Gastroesophageal sphincter (tissue), 3 donors: ENCODE measurements around the gene SLC2A13.

Experiments used
- CTCF ChIP-seq, 4 experiments: fragments of 200-600 bp in 2 of 4; fragments of 450-650 bp in 2 of 4; sonication (generic) in 1 of 4; IDR thresholded peaks; one replicate each; pipeline ENCODE4 v1.5.1; 2017 to 2019; ENCODE audit warnings: antibody characterized with exemption in 4 of 4, mild to moderate bottlenecking in 2 of 4, moderate library complexity in 2 of 4
- POLR2A ChIP-seq, 2 donors: fragments of 450-650 bp; IDR thresholded peaks; one replicate each; pipeline ENCODE4 v1.6.1; 2017; ENCODE audit warnings: antibody characterized with exemption in 2 of 2, mild to moderate bottlenecking in 2 of 2, moderate library complexity in 1 of 2
- POLR2AphosphoS5 ChIP-seq: sonication (generic); formaldehyde crosslinking; IDR thresholded peaks from one replicate; pipeline ENCODE4 v1.6.1; 2017; ENCODE audit warnings: antibody characterized with exemption

DNA sequence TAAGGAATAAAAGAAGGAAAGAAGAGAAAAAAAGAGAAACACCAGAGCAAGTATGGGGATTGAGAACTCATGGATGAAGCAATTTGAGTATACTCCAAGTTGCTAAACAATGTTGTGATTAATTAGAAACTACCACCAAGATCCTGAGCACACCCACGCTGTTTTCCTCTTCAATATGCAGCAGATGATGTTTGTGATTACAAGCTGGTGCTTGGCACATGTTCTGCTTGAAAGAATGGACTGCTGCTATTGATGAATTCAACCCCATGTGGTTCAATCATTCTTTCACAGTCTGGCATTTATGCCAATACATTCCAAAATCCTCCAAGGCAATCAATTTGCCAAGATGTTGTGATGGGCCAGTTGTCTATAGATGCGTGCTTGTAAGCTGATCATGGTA lies 146.8 kb downstream of the SLC2A13 start:
- TF ChIP-seq CTCF (IDR thresholded peaks at IDR 0.05): no peak
- TF ChIP-seq POLR2A (IDR thresholded peaks at IDR 0.05): no peak
- no peak for TF ChIP-seq POLR2AphosphoS5
